WTC11 (cell line): Measurements from ENCODE around the gene FOXK1. TPM values are rescaled to one million over a fixed set of nuclear protein-coding genes. Genes with fewer than 3 reads are reported as not detected.

ENCODE experiments used
- ATAC-seq: fragments of 200-7000 bp; cut with Tn5 transposase; 2 replicates; pipeline ENCODE4 v1.10.0; 2021; ENCODE audit warnings: mild to moderate bottlenecking, moderate library complexity
- CTCF ChIA-PET: fragments of 300-600 bp; sonication (Branson Sonifier 250); formaldehyde crosslinking; loops from one replicate; lab custom pipeline; 2021; ENCODE audit warnings: antibody characterized with exemption; lab: Charles Lee
- POLR2A ChIA-PET: fragments of 350-600 bp; sonication (Branson Sonifier 250); formaldehyde crosslinking; loops from one replicate; lab custom pipeline; 2021; ENCODE audit warnings: antibody characterized with exemption; lab: Charles Lee
- DNase-seq: peaks from one replicate; pipeline ENCODE4 v3.0.0; 2021; ENCODE audit warnings: low spot score
- H3K27ac Mint-ChIP-seq: 2 replicates; pipeline ENCODE4 v1.8.0; 2021; ENCODE audit warnings: mixed read lengths
- H3K27me3 Mint-ChIP-seq: 2 replicates; pipeline ENCODE4 v1.8.0; 2021; ENCODE audit warnings: low read depth, mild to moderate bottlenecking, moderate library complexity, mixed read lengths
- H3K36me3 Mint-ChIP-seq: 2 replicates; pipeline ENCODE4 v1.8.0; 2021; ENCODE audit warnings: mixed read lengths
- H3K4me1 Mint-ChIP-seq: 2 replicates; pipeline ENCODE4 v1.8.0; 2022; ENCODE audit warnings: mixed read lengths
- H3K4me3 Mint-ChIP-seq: 2 replicates; pipeline ENCODE4 v1.8.0; 2021; ENCODE audit warnings: mild to moderate bottlenecking, moderate library complexity, mixed read lengths
- H3K9me3 Mint-ChIP-seq: 2 replicates; pipeline ENCODE4 v1.8.0; 2021; ENCODE audit warnings: mixed read lengths
- CBFB ChIP-seq: sonication (generic); formaldehyde crosslinking; IDR thresholded peaks from 2 replicates; pipeline ENCODE4 v1.8.1; 2022; ENCODE audit warnings: mild to moderate bottlenecking, low read depth, missing genetic modification reagents
- ETV6 ChIP-seq: sonication (generic); formaldehyde crosslinking; IDR thresholded peaks from 2 replicates; pipeline ENCODE4 v1.8.1; 2022; ENCODE audit warnings: mild to moderate bottlenecking, missing genetic modification reagents
- FOXJ3 ChIP-seq: sonication (generic); formaldehyde crosslinking; IDR thresholded peaks from 2 replicates; pipeline ENCODE4 v1.9.0; 2021; ENCODE audit warnings: missing genetic modification reagents, mild to moderate bottlenecking, borderline replicate concordance
- GABPB1 ChIP-seq: sonication (generic); formaldehyde crosslinking; IDR thresholded peaks from 2 replicates; pipeline ENCODE4 v1.8.1; 2023; ENCODE audit warnings: mild to moderate bottlenecking, missing genetic modification reagents
- NR1H2 ChIP-seq: sonication (generic); formaldehyde crosslinking; IDR thresholded peaks from 2 replicates; pipeline ENCODE4 v1.9.0; 2021; ENCODE audit warnings: mild to moderate bottlenecking, moderate library complexity, missing genetic modification reagents
- OVOL2 ChIP-seq: fragments of 250-450 bp; sonication (Bioruptor Pico); IDR thresholded peaks from 2 replicates; pipeline ENCODE4 v1.9.0; 2021; ENCODE audit warnings: mild to moderate bottlenecking, borderline replicate concordance
- SOX15 ChIP-seq: fragments of 250-450 bp; sonication (Bioruptor Pico); IDR thresholded peaks from 2 replicates; pipeline ENCODE4 v1.9.0; 2021; ENCODE audit warnings: mild to moderate bottlenecking
- TEAD4 ChIP-seq: sonication (generic); formaldehyde crosslinking; IDR thresholded peaks from 2 replicates; pipeline ENCODE4 v1.8.0; 2022; ENCODE audit warnings: mild to moderate bottlenecking, missing genetic modification reagents
- ZNF121 ChIP-seq: sonication (generic); formaldehyde crosslinking; IDR thresholded peaks from 2 replicates; pipeline ENCODE4 v1.8.0; 2023; ENCODE audit warnings: missing genetic modification reagents
- ZNF263 ChIP-seq: sonication (generic); formaldehyde crosslinking; IDR thresholded peaks from 2 replicates; pipeline ENCODE4 v1.8.1; 2022; ENCODE audit warnings: low read depth, mild to moderate bottlenecking, moderate library complexity, missing genetic modification reagents
- total RNA-seq: library from RNA; stranded (reverse); gene quantifications from 3 replicates; pipeline ENCODE4 v1.2.3, GENCODE V29; 2021
- TF ChIP-seq, protein P1 (sequence below): fragments of 250-450 bp; sonication (Bioruptor Pico); IDR thresholded peaks from 2 replicates; pipeline ENCODE4 v1.9.0; 2021; ENCODE audit warnings: mild to moderate bottlenecking
- TF ChIP-seq, protein P2 (sequence below): fragments of 250-450 bp; sonication (Bioruptor Pico); IDR thresholded peaks from 2 replicates; pipeline ENCODE4 v1.8.0; 2021; ENCODE audit warnings: mild to moderate bottlenecking
- TF ChIP-seq, protein P3 (sequence below): fragments of 250-450 bp; sonication (Bioruptor Pico); conservative IDR thresholded peaks from 2 replicates; pipeline ENCODE4 v1.9.0; 2021; ENCODE audit warnings: mild to moderate bottlenecking
- TF ChIP-seq, protein P4 (sequence below): sonication (generic); formaldehyde crosslinking; IDR thresholded peaks from 2 replicates; pipeline ENCODE4 v1.8.1; 2023; ENCODE audit warnings: mild to moderate bottlenecking, missing genetic modification reagents
- TF ChIP-seq, protein P5 (sequence below): sonication (generic); formaldehyde crosslinking; IDR thresholded peaks from 2 replicates; pipeline ENCODE4 v1.8.1; 2022; ENCODE audit warnings: mild to moderate bottlenecking, missing genetic modification reagents, moderate library complexity, borderline replicate concordance
- TF ChIP-seq, protein P6 (sequence below): sonication (generic); formaldehyde crosslinking; conservative IDR thresholded peaks from 2 replicates; pipeline ENCODE4 v1.8.1; 2022; ENCODE audit warnings: mild to moderate bottlenecking, missing genetic modification reagents
- TF ChIP-seq, protein P7 (sequence below): sonication (generic); formaldehyde crosslinking; IDR thresholded peaks from 2 replicates; pipeline ENCODE4 v1.8.0; 2022; ENCODE audit warnings: mild to moderate bottlenecking, missing genetic modification reagents
- TF ChIP-seq, protein P8 (sequence below): sonication (generic); formaldehyde crosslinking; IDR thresholded peaks from 2 replicates; pipeline ENCODE4 v1.8.1; 2023; ENCODE audit warnings: mild to moderate bottlenecking, missing genetic modification reagents

FOXK1 gene
- total RNA-seq, 1 experiment from 2014 or later = 21.9 TPM

DNA sequence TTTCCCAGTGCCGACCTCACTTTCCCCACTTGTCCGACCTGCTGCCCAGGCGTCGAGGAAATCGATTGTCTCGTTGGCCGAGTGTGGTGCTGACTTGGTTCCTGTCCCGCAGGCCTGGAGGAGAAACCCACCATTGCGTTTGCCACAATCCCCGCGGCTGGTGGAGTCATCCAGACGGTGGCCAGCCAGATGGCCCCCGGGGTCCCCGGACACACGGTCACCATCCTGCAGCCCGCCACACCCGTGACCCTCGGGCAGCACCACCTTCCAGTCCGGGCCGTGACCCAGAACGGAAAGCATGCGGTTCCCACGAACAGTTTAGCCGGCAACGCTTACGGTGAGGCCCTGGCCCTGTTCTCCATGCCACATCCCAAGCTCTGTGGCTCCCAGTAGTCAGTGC is 78.9 kb downstream of the FOXK1 start (continued):
- TF ChIP-seq, protein P1, sequence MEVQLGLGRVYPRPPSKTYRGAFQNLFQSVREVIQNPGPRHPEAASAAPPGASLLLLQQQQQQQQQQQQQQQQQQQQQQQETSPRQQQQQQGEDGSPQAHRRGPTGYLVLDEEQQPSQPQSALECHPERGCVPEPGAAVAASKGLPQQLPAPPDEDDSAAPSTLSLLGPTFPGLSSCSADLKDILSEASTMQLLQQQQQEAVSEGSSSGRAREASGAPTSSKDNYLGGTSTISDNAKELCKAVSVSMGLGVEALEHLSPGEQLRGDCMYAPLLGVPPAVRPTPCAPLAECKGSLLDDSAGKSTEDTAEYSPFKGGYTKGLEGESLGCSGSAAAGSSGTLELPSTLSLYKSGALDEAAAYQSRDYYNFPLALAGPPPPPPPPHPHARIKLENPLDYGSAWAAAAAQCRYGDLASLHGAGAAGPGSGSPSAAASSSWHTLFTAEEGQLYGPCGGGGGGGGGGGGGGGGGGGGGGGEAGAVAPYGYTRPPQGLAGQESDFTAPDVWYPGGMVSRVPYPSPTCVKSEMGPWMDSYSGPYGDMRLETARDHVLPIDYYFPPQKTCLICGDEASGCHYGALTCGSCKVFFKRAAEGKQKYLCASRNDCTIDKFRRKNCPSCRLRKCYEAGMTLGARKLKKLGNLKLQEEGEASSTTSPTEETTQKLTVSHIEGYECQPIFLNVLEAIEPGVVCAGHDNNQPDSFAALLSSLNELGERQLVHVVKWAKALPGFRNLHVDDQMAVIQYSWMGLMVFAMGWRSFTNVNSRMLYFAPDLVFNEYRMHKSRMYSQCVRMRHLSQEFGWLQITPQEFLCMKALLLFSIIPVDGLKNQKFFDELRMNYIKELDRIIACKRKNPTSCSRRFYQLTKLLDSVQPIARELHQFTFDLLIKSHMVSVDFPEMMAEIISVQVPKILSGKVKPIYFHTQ (CRISPR knock-in tag) = no peak
- TF ChIP-seq SOX15 (no peak), NR1H2 (no peak), CBFB (CRISPR knock-in tag) (no peak), GABPB1 (CRISPR knock-in tag) (no peak), ZNF263 (CRISPR knock-in tag) (no peak), ETV6 (CRISPR knock-in tag) (no peak), FOXJ3 (CRISPR knock-in tag) (no peak)
- TF ChIP-seq, protein P2, sequence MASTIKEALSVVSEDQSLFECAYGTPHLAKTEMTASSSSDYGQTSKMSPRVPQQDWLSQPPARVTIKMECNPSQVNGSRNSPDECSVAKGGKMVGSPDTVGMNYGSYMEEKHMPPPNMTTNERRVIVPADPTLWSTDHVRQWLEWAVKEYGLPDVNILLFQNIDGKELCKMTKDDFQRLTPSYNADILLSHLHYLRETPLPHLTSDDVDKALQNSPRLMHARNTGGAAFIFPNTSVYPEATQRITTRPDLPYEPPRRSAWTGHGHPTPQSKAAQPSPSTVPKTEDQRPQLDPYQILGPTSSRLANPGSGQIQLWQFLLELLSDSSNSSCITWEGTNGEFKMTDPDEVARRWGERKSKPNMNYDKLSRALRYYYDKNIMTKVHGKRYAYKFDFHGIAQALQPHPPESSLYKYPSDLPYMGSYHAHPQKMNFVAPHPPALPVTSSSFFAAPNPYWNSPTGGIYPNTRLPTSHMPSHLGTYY (CRISPR knock-in tag) = no peak
- TF ChIP-seq, protein P3, sequence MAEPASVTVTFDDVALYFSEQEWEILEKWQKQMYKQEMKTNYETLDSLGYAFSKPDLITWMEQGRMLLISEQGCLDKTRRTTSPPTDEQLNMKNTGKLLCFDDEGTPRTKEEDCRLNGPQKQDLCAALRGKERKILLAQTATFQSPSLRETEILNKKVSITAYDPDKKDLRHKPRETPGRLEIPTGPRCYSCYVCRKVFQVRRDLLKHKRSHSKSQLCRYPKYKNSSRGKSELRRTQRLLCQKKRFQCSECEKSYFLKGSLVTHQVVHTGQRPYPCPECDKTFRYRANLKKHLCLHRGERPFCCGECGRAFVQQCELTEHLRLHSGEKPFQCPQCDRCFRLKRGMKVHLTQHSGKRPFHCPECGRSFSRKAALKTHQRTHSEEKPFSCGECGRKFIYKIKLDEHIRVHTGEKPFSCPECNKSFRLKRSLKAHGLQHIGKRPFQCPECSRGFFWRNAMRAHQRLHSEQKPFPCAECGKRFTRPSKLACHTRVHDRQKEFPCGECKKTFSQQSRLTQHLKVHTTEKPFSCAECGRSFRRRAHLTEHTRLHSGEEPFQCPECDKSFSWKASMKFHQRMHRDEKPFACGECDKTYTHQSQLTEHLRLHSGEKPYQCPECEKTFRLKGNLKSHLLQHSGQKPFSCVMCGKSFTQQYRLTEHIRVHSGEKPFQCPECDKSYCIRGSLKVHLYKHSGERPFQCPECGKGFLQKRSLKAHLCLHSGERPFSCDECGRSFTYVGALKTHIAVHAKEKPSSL (CRISPR knock-in tag) = no peak

DNA sequence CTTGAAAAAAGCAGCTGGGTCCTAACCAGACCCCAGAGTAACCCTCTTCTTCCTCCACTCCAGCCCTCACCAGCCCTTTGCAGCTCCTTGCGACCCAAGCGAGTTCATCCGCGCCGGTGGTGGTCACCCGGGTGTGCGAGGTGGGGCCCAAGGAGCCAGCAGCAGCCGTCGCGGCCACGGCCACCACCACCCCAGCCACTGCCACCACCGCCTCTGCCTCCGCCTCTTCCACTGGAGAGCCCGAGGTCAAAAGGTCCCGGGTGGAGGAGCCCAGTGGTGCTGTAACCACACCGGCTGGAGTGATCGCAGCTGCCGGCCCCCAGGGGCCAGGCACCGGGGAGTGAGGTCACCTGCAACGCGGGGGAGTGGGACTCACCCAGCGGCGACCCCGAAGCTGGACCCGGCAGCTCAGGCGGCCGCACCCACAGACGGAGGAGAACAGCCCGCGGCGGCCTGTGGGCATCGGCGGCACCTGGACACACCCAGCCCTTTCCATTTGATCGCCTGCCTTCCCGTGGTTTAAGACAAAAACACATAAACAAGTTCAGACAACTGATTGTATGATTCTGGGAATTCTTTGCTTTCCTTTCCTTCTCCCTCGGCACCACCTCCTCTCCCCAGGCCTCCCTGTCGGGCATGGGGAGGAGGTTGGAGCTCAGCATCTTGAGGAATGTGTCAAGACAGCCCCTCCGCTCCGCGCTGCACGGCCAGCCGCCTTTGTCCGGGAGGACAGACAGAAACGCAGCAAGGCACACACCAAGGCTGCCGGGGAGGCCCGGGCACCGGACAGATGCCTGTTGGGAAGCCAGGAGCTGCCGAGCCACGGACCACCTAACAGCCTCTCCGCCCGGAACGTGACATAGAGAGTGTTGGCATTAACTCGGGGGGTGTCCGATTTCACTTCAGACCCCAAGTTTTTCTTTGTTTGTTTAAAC is 80.3 kb downstream of the FOXK1 start:
- ATAC-seq (no peak), DNase-seq (no peak)
- ChIA-PET POLR2A (no interaction called here), CTCF (interaction anchor here (0.6 kb wide), 1 partner anchor 194 kb away, joined by 4 read pairs; no protein-coding TSS in a partner anchor)
- Mint-ChIP-seq H3K27ac (0 out of 2 replicates have a peak overlapping the region, but pooled peaks have one; percentile 42), H3K9me3 (no peaks in the 10 kb centered on the region), H3K27me3 (no peaks in the 10 kb centered on the region), H3K4me3 (no peak overlapping the region), H3K4me1 (no peaks in the 10 kb centered on the region), H3K36me3 (peaks cover 12% of the 10 kb centered on the region)
- TF ChIP-seq, protein P4, sequence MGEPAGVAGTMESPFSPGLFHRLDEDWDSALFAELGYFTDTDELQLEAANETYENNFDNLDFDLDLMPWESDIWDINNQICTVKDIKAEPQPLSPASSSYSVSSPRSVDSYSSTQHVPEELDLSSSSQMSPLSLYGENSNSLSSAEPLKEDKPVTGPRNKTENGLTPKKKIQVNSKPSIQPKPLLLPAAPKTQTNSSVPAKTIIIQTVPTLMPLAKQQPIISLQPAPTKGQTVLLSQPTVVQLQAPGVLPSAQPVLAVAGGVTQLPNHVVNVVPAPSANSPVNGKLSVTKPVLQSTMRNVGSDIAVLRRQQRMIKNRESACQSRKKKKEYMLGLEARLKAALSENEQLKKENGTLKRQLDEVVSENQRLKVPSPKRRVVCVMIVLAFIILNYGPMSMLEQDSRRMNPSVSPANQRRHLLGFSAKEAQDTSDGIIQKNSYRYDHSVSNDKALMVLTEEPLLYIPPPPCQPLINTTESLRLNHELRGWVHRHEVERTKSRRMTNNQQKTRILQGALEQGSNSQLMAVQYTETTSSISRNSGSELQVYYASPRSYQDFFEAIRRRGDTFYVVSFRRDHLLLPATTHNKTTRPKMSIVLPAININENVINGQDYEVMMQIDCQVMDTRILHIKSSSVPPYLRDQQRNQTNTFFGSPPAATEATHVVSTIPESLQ (CRISPR knock-in tag) = no peak
- TF ChIP-seq, protein P5, sequence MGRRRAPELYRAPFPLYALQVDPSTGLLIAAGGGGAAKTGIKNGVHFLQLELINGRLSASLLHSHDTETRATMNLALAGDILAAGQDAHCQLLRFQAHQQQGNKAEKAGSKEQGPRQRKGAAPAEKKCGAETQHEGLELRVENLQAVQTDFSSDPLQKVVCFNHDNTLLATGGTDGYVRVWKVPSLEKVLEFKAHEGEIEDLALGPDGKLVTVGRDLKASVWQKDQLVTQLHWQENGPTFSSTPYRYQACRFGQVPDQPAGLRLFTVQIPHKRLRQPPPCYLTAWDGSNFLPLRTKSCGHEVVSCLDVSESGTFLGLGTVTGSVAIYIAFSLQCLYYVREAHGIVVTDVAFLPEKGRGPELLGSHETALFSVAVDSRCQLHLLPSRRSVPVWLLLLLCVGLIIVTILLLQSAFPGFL (CRISPR knock-in tag) = no peak
- TF ChIP-seq, protein P6, sequence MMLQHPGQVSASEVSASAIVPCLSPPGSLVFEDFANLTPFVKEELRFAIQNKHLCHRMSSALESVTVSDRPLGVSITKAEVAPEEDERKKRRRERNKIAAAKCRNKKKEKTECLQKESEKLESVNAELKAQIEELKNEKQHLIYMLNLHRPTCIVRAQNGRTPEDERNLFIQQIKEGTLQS (CRISPR knock-in tag) = no peak
- no peak for TF ChIP-seq TEAD4
- no peak for TF ChIP-seq OVOL2
- TF ChIP-seq, protein P7, sequence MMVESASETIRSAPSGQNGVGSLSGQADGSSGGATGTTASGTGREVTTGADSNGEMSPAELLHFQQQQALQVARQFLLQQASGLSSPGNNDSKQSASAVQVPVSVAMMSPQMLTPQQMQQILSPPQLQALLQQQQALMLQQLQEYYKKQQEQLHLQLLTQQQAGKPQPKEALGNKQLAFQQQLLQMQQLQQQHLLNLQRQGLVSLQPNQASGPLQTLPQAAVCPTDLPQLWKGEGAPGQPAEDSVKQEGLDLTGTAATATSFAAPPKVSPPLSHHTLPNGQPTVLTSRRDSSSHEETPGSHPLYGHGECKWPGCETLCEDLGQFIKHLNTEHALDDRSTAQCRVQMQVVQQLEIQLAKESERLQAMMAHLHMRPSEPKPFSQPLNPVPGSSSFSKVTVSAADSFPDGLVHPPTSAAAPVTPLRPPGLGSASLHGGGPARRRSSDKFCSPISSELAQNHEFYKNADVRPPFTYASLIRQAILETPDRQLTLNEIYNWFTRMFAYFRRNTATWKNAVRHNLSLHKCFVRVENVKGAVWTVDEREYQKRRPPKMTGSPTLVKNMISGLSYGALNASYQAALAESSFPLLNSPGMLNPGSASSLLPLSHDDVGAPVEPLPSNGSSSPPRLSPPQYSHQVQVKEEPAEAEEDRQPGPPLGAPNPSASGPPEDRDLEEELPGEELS = no peak
- no peak for TF ChIP-seq SOX15
- TF ChIP-seq, protein P8, sequence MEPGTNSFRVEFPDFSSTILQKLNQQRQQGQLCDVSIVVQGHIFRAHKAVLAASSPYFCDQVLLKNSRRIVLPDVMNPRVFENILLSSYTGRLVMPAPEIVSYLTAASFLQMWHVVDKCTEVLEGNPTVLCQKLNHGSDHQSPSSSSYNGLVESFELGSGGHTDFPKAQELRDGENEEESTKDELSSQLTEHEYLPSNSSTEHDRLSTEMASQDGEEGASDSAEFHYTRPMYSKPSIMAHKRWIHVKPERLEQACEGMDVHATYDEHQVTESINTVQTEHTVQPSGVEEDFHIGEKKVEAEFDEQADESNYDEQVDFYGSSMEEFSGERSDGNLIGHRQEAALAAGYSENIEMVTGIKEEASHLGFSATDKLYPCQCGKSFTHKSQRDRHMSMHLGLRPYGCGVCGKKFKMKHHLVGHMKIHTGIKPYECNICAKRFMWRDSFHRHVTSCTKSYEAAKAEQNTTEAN = no peak
- TF ChIP-seq, protein P1 (CRISPR knock-in tag) = no peak
- TF ChIP-seq ZNF121 = no peak
